ENCODE data around the gene F7. TPM values are rescaled to one million over a fixed set of nuclear protein-coding genes. Genes with fewer than 3 reads are reported as not detected.

The F7 gene
- total and polyA plus RNA-seq, 9 of the 15 experiments (the other 6 are each of a cell fraction or from before 2014, with no cell fraction given) = not detected

- no peak for TF ChIP-seq HMBOX1 (IDR thresholded peaks at IDR 0.05)
- no peak for TF ChIP-seq SRSF1 (IDR thresholded peaks at IDR 0.05; ENCODE audit: low read depth, low read length)
- no peak for TF ChIP-seq NUFIP1 (IDR thresholded peaks at IDR 0.05; ENCODE audit: partially characterized antibody)
- TF ChIP-seq EGR1 (conservative IDR thresholded peaks at IDR 0.05) = peak; percentile 42; the same call in 1 of the 2 replicates
- TF ChIP-seq POLR2A (conservative IDR thresholded peaks at IDR 0.05) = peak; percentile 63
- TF ChIP-seq NR3C1 (CRISPR knock-in tag; IDR thresholded peaks at IDR 0.05) = no peak
- peak in 1 of 2 experiments; percentile 34; a peak in 1 of 4 replicates for TF ChIP-seq MAZ (CRISPR knock-in tag; conservative IDR thresholded peaks at IDR 0.05 in 1 of 2, IDR thresholded peaks at IDR 0.05 in 1 of 2)
- 0 out of 2 replicates have a peak, but pooled peaks have one; percentile 36 for TF ChIP-seq MBD2 (IDR thresholded peaks at IDR 0.05; ENCODE audit: borderline replicate concordance, low read depth)
- peak; percentile 59 for TF ChIP-seq ZFX (CRISPR knock-in tag; IDR thresholded peaks at IDR 0.05)
- no peak for TF ChIP-seq ZNF695 (CRISPR knock-in tag; IDR thresholded peaks at IDR 0.05)
- peak; percentile 46; the same call in 1 of the 2 replicates for TF ChIP-seq TFE3 (CRISPR knock-in tag; IDR thresholded peaks at IDR 0.05)
- TF ChIP-seq NR1H2 (CRISPR knock-in tag; IDR thresholded peaks at IDR 0.05) = no peak
- no peak for TF ChIP-seq ZNF780A (CRISPR knock-in tag; IDR thresholded peaks at IDR 0.05)
- TF ChIP-seq USF1 (CRISPR knock-in tag; IDR thresholded peaks at IDR 0.05) = peak; percentile 86
- no peak for TF ChIP-seq IRF1 (CRISPR knock-in tag; IDR thresholded peaks at IDR 0.05; ENCODE audit: borderline replicate concordance)
- peak; percentile 98 for TF ChIP-seq VEZF1 (CRISPR knock-in tag; IDR thresholded peaks at IDR 0.05)
- no peak for TF ChIP-seq FOXA1 (IDR thresholded peaks at IDR 0.05; ENCODE audit: borderline replicate concordance)
- TF ChIP-seq ZNF224 (CRISPR knock-in tag; IDR thresholded peaks at IDR 0.05) = no peak
- no peak for TF ChIP-seq RNF2 (IDR thresholded peaks at IDR 0.05)
- no peak for TF ChIP-seq RUNX1 (IDR thresholded peaks at IDR 0.05; ENCODE audit: low read depth)
- TF ChIP-seq CCNT2 (IDR thresholded peaks at IDR 0.05; ENCODE audit: borderline replicate concordance, extremely low read depth, insufficient read length, low read depth, low read length) = peak; percentile 4
- no peak for TF ChIP-seq KDM2B (CRISPR knock-in tag; IDR thresholded peaks at IDR 0.05)
- TF ChIP-seq ZNF184 (CRISPR knock-in tag; IDR thresholded peaks at IDR 0.05) = no peak
- TF ChIP-seq NR2F6 (CRISPR knock-in tag; IDR thresholded peaks at IDR 0.05) = no peak
Measured at GRCh38 chr13:113153810-113154748, 48.5 kb downstream of the F7 start (continued).
